ENCODE results near the gene GPR135. TPM values are rescaled to one million over a fixed set of nuclear protein-coding genes. Genes with fewer than 3 reads are reported as not detected.

GPR135 gene
- total RNA-seq, 2 experiments from 2014 or later, result 1.5 to 1.7 TPM

GRCh38 chr14:59509101-59509500, 43.9 kb upstream of the GPR135 start:
- Mint-ChIP-seq H3K36me3 (ENCODE audit: low read depth) (no peaks in the 10 kb centered on the region), H3K27me3 (peaks cover 9% of the 10 kb centered on the region), H3K4me3 (no peak overlapping the region), H3K27ac (no peak overlapping the region), H3K9me3 (no peaks in the 10 kb centered on the region), H3K4me1 (ENCODE audit: low read depth) (peaks cover 8% of the 10 kb centered on the region)
- intact Hi-C loops (cut with micrococcal nuclease), result loop anchor here (5.0 kb wide), 1 partner anchor 68 kb away; the partner anchor contains the start of gene CCDC175
- TF ChIP-seq CTCF (IDR thresholded peaks at IDR 0.05), result no peak
- POLR2A ChIA-PET, result no interaction called here
- no peak for ATAC-seq
- CTCF ChIA-PET, result interaction anchor here (0.7 to 6.5 kb wide), 2 partner anchors 68 to 675 kb away, joined by 3 to 75 read pairs; partner anchors contain the start of gene CCDC175
- DNase-seq, result no peak

GRCh38 chr14:59507752-59508103, 42.5 kb upstream of the GPR135 start:
- ATAC-seq (no peak), DNase-seq (no peak)
- Mint-ChIP-seq H3K4me1 (ENCODE audit: low read depth) (peaks cover 8% of the 10 kb centered on the region), H3K27ac (no peak overlapping the region), H3K27me3 (peaks cover 6% of the 10 kb centered on the region), H3K9me3 (no peaks in the 10 kb centered on the region), H3K36me3 (ENCODE audit: low read depth) (peaks cover 1% of the 10 kb centered on the region), H3K4me3 (no peak overlapping the region)
- intact Hi-C loops (cut with micrococcal nuclease), result loop anchor here (5.0 kb wide), 1 partner anchor 70 kb away; the partner anchor contains the start of gene CCDC175
- POLR2A ChIA-PET, result no interaction called here
- no peak for TF ChIP-seq CTCF (IDR thresholded peaks at IDR 0.05)
- CTCF ChIA-PET, result interaction anchor here (0.8 to 6.5 kb wide), 18 partner anchors 9 to 681 kb away, joined by 3 to 75 read pairs (median 4); partner anchors contain the start of genes CCDC175, JKAMP and L3HYPDH

- H3K9me3 Mint-ChIP-seq, result no peaks in the 10 kb centered on the region
- peaks cover 6% of the 10 kb centered on the region for H3K27me3 Mint-ChIP-seq
- peak; percentile 97 for ATAC-seq
- peaks cover 1% of the 10 kb centered on the region for H3K36me3 Mint-ChIP-seq (ENCODE audit: low read depth)
- no peak overlapping the region for H3K4me3 Mint-ChIP-seq
- H3K4me1 Mint-ChIP-seq (ENCODE audit: low read depth), result peaks cover 8% of the 10 kb centered on the region
- intact Hi-C loops (cut with micrococcal nuclease), result loop anchor here (5.0 kb wide), 1 partner anchor 70 kb away; the partner anchor contains the start of gene CCDC175
- no peak overlapping the region for H3K27ac Mint-ChIP-seq
- peak; percentile 83 for TF ChIP-seq CTCF (IDR thresholded peaks at IDR 0.05)
- DNase-seq, result peak; percentile 77
- ChIA-PET CTCF (interaction anchor here (0.8 to 6.5 kb wide), 18 partner anchors 8 to 682 kb away, joined by 3 to 75 read pairs (median 4); partner anchors contain the start of genes CCDC175, JKAMP and L3HYPDH), POLR2A (interaction anchor here (0.5 kb wide), 1 partner anchor 670 kb away, joined by 3 read pairs; no protein-coding TSS in a partner anchor)
Observed at GRCh38 chr14:59507063-59507751, 42.0 kb upstream of the GPR135 start.

GRCh38 chr14:59503256-59503655, 38.1 kb upstream of the GPR135 start:
- POLR2A ChIA-PET, result no interaction called here
- no peak for TF ChIP-seq CTCF (IDR thresholded peaks at IDR 0.05)
- peaks cover 8% of the 10 kb centered on the region for H3K4me1 Mint-ChIP-seq (ENCODE audit: low read depth)
- CTCF ChIA-PET, result interaction anchor here (0.7 to 1.2 kb wide), 2 partner anchors 19 to 73 kb away, joined by 3 read pairs; partner anchors contain the start of genes JKAMP and L3HYPDH
- H3K36me3 Mint-ChIP-seq (ENCODE audit: low read depth), result peaks cover 1% of the 10 kb centered on the region
- no peak for ATAC-seq
- intact Hi-C loops (cut with micrococcal nuclease), result no loop called here
- H3K4me3 Mint-ChIP-seq, result no peak overlapping the region
- no peak overlapping the region for H3K27ac Mint-ChIP-seq
- H3K9me3 Mint-ChIP-seq, result no peaks in the 10 kb centered on the region
- H3K27me3 Mint-ChIP-seq, result no peaks in the 10 kb centered on the region
- no peak for DNase-seq

GRCh38 chr14:59500732-59501131, 35.6 kb upstream of the GPR135 start:
- intact Hi-C loops (cut with micrococcal nuclease), result no loop called here
- Mint-ChIP-seq H3K4me3 (no peak overlapping the region), H3K36me3 (ENCODE audit: low read depth) (peaks cover 7% of the 10 kb centered on the region), H3K27me3 (no peaks in the 10 kb centered on the region), H3K4me1 (ENCODE audit: low read depth) (peaks cover 12% of the 10 kb centered on the region), H3K9me3 (no peaks in the 10 kb centered on the region), H3K27ac (no peak overlapping the region)
- DNase-seq, result no peak
- no peak for TF ChIP-seq CTCF (IDR thresholded peaks at IDR 0.05)
- no peak for ATAC-seq
- CTCF ChIA-PET, result interaction anchor here (0.8 to 1.8 kb wide), 3 partner anchors 11 to 76 kb away, joined by 3 to 8 read pairs (median 3); partner anchors contain the start of genes CCDC175, JKAMP and L3HYPDH
- POLR2A ChIA-PET, result no interaction called here

All from activated CD8-positive, alpha-beta T cell treated with anti-CD3 and anti-CD28 coated beads for 36 hours (primary cell).